B cell (primary cell): Measurements from ENCODE around the gene GALNT6. TPM values are rescaled to one million over a fixed set of nuclear protein-coding genes. Genes with fewer than 3 reads are reported as not detected.

ENCODE experiments used
- ATAC-seq: fragments of 200-7000 bp; cut with Tn5 transposase; one replicate; pipeline ENCODE4 v1.10.0; 2021; ENCODE audit warnings: low read depth, mild to moderate bottlenecking, moderate number of reproducible peaks, moderate library complexity
- CTCF ChIA-PET: fragments of 350-600 bp; sonication (Branson Sonifier 250); formaldehyde crosslinking; loops from one replicate; lab custom pipeline; 2021; ENCODE audit warnings: antibody characterized with exemption, inconsistent platforms; lab: Charles Lee
- POLR2A ChIA-PET: fragments of 350-600 bp; sonication (Branson Sonifier 250); formaldehyde crosslinking; loops from one replicate; lab custom pipeline; 2021; ENCODE audit warnings: antibody characterized with exemption; lab: Charles Lee
- DNase-seq: peaks from one replicate; pipeline ENCODE4 v3.0.0; 2013
- H2AFZ ChIP-seq: 2 replicates; pipeline ENCODE4 v1.6.1; 2012; ENCODE audit warnings: mild to moderate bottlenecking, low read depth, low read length; ENCODE audit not compliant: insufficient read depth, poor library complexity, severe bottlenecking
- H3K27ac ChIP-seq, 2 donors: 1 replicate in 1 of 2; 2 replicates in 1 of 2; pipeline ENCODE4 v1.5.1; 2012 to 2013; ENCODE audit warnings: low read length in 2 of 2, mild to moderate bottlenecking in 2 of 2, moderate library complexity in 1 of 2
- H3K27me3 ChIP-seq, 4 experiments: fragments of 200-600 bp in 1 of 4; sonication (generic) in 1 of 4; replicated peaks in 1 of 4; 1 replicate in 2 of 4; 2 replicates in 2 of 4; pipeline versions ENCODE4 v1.6.1 to v1.7.0; 2013 to 2016; ENCODE audit warnings: low read length in 3 of 4, mild to moderate bottlenecking in 2 of 4, mixed read lengths in 1 of 4, moderate library complexity in 1 of 4; ENCODE audit not compliant: insufficient read depth in 4 of 4, control insufficient read depth in 3 of 4; ENCODE audit errors: control extremely low read depth in 1 of 4
- H3K36me3 ChIP-seq, 2 experiments: replicated peaks in 1 of 2; 1 replicate in 1 of 2; 2 replicates in 1 of 2; pipeline versions ENCODE4 v1.6.1 to v1.7.1; 2013; ENCODE audit warnings: low read length in 1 of 2; ENCODE audit not compliant: insufficient read depth in 2 of 2, control insufficient read depth in 1 of 2; ENCODE audit errors: control extremely low read depth in 1 of 2, extremely low read depth in 1 of 2
- H3K4me1 ChIP-seq, 2 donors: fragments of 200-600 bp in 1 of 2; sonication (generic) in 1 of 2; 1 replicate in 1 of 2; 2 replicates in 1 of 2; pipeline versions ENCODE4 v1.5.1 to v1.6.1; 2013 to 2017; ENCODE audit warnings: low read length in 2 of 2; ENCODE audit not compliant: control insufficient read depth in 2 of 2, insufficient read depth in 2 of 2
- H3K4me2 ChIP-seq: replicated peaks from 2 replicates; pipeline ENCODE3; 2012; ENCODE audit warnings: mild to moderate bottlenecking, low read depth, low read length; ENCODE audit not compliant: poor library complexity, severe bottlenecking
- H3K4me3 ChIP-seq, 5 experiments: fragments of 200-600 bp in 1 of 5; sonication (generic) in 1 of 5; 1 replicate in 3 of 5; 2 replicates in 2 of 5; pipeline versions ENCODE4 v1.5.1 to v1.7.0; 2011 to 2016; ENCODE audit warnings: low read length in 4 of 5, mild to moderate bottlenecking in 4 of 5, low read depth in 2 of 5, control low read depth in 1 of 5, moderate library complexity in 1 of 5; ENCODE audit not compliant: insufficient read depth in 1 of 5; ENCODE audit errors: control extremely low read depth in 1 of 5, extremely low read depth in 1 of 5
- H3K79me2 ChIP-seq: fragments of 200-600 bp; sonication (generic); one replicate; pipeline ENCODE4 v1.6.0; 2016; ENCODE audit warnings: low read length; ENCODE audit not compliant: control insufficient read depth, insufficient read depth
- H3K9ac ChIP-seq: fragments of 200-600 bp; sonication (generic); 2 replicates; pipeline ENCODE4 v1.6.1; 2017; ENCODE audit warnings: mild to moderate bottlenecking, low read length, moderate library complexity
- H3K9me3 ChIP-seq, 3 donors: one replicate each; pipeline versions ENCODE4 v1.6.1 to v1.7.1; 2013; ENCODE audit warnings: low read length in 2 of 3; ENCODE audit not compliant: control insufficient read depth in 2 of 3, insufficient read depth in 1 of 3; ENCODE audit errors: control extremely low read depth in 1 of 3
- H4K20me1 ChIP-seq: 2 replicates; pipeline ENCODE4 v1.6.0; 2012; ENCODE audit warnings: mild to moderate bottlenecking, low read length; ENCODE audit not compliant: insufficient read depth, control insufficient read depth, poor library complexity, severe bottlenecking
- H3K27ac Mint-ChIP-seq: one replicate; pipeline ENCODE4 v1.8.0; 2021; ENCODE audit warnings: mixed read lengths
- H3K27me3 Mint-ChIP-seq: one replicate; pipeline ENCODE4 v1.8.0; 2021; ENCODE audit warnings: mixed read lengths
- H3K4me1 Mint-ChIP-seq: one replicate; pipeline ENCODE4 v1.8.0; 2021; ENCODE audit warnings: mixed read lengths
- H3K4me3 Mint-ChIP-seq: one replicate; pipeline ENCODE4 v1.8.0; 2021; ENCODE audit warnings: mixed read lengths
- H3K9me3 Mint-ChIP-seq: one replicate; pipeline ENCODE4 v1.8.0; 2022; ENCODE audit warnings: mixed read lengths; ENCODE audit not compliant: insufficient read depth
- CTCF ChIP-seq: fragments of 200-600 bp; IDR thresholded peaks from one replicate; pipeline ENCODE4 v1.8.0; 2022; ENCODE audit warnings: antibody characterized with exemption, mild to moderate bottlenecking
- EZH2 ChIP-seq: IDR thresholded peaks from 2 replicates; pipeline ENCODE4 v1.6.1; 2012; ENCODE audit warnings: borderline replicate concordance, low read depth, mild to moderate bottlenecking, moderate library complexity, low read length; ENCODE audit not compliant: insufficient read depth, poor library complexity, severe bottlenecking
- WGBS: methylation state at CpG from one replicate; pipeline ENCODE4 v1.1.5; 2013; ENCODE audit warnings: missing lambda C conversion rate; ENCODE audit not compliant: insufficient coverage; 5-methylcytosine and 5-hydroxymethylcytosine counted together
- intact Hi-C: fragments of 100-400 bp; cut with micrococcal nuclease; formaldehyde crosslinking; loops from one replicate; pipeline ENCODE4 v1.10.0; 2022
- polyA plus RNA-seq: library from polyadenylated mRNA; depleted of rRNA; stranded (reverse); fragments of >200 nt; gene quantifications from 2 replicates; pipeline ENCODE4 v1.2.3, GENCODE V29; 2012
- total RNA-seq, 2 donors: library from RNA; stranded (reverse); fragments of 120-200 nt in 1 of 2; gene quantifications; 1 replicate in 1 of 2; 2 replicates in 1 of 2; pipeline versions ENCODE4 v1.2.3 to v1.2.4, GENCODE V29; 2013 to 2022

GALNT6 gene
- total and polyA plus RNA-seq, 2 donors (not counting 1 experiment from before 2014, with no cell fraction given): 9.0 to 10.3 TPM

- no peak overlapping the region for H3K9ac ChIP-seq
- intact Hi-C loops: no loop called here
- ChIA-PET POLR2A (interaction anchor here (0.5 kb wide), 1 partner anchor 32 kb away, joined by 4 read pairs; no protein-coding TSS in a partner anchor), CTCF (interaction anchor here (0.7 to 3.3 kb wide), 6 partner anchors 9 to 98 kb away, joined by 3 to 12 read pairs (median 8); partner anchors contain the start of gene SMAGP)
- H3K27ac ChIP-seq: no peak overlapping the region
- Mint-ChIP-seq H3K4me3 (no peak overlapping the region), H3K27me3 (no peaks in the 10 kb centered on the region), H3K9me3 (no peaks in the 10 kb centered on the region), H3K4me1 (peaks cover 48% of the 10 kb centered on the region), H3K27ac (no peak overlapping the region)
- ATAC-seq (no peak), DNase-seq (no peak)
- H3K4me3 ChIP-seq: no peak overlapping the region
- H3K4me2 ChIP-seq: no peak overlapping the region
- H3K4me1 ChIP-seq: peaks cover 37 to 49% of the 10 kb centered on the region in 2 donors
- WGBS: 98% methylated on average over 8 of the region's 8 CpGs
- no peaks in the 10 kb centered on the region for H3K27me3 ChIP-seq
- no peak overlapping the region for H2AFZ ChIP-seq
- H3K79me2 ChIP-seq: peaks cover 16% of the 10 kb centered on the region
- TF ChIP-seq CTCF (no peak), EZH2 (no peak)
- no peaks in the 10 kb centered on the region for H4K20me1 ChIP-seq
- peaks cover 0 to 38% of the 10 kb centered on the region in 2 experiments for H3K36me3 ChIP-seq
- peaks cover 0 to 10% (median 0%) of the 10 kb centered on the region in 3 donors for H3K9me3 ChIP-seq
These were observed 29.8 kb downstream of the GALNT6 start for GRCh38 chr12:51361161-51362016.

- ChIA-PET POLR2A (interaction anchor here (0.5 kb wide), 1 partner anchor 34 kb away, joined by 3 read pairs; no protein-coding TSS in a partner anchor), CTCF (interaction anchor here (0.7 to 3.3 kb wide), 6 partner anchors 8 to 97 kb away, joined by 3 to 12 read pairs (median 9); partner anchors contain the start of gene SMAGP)
- Mint-ChIP-seq H3K9me3 (no peaks in the 10 kb centered on the region), H3K4me3 (no peak overlapping the region), H3K4me1 (peaks cover 39% of the 10 kb centered on the region), H3K27me3 (no peaks in the 10 kb centered on the region), H3K27ac (no peak overlapping the region)
- TF ChIP-seq CTCF (no peak), EZH2 (no peak)
- H2AFZ ChIP-seq: no peak overlapping the region
- peaks cover 0 to 33% of the 10 kb centered on the region in 2 experiments for H3K36me3 ChIP-seq
- DNase-seq (no peak), ATAC-seq (no peak)
- no peak overlapping the region for H3K27ac ChIP-seq
- no peak overlapping the region for H3K4me3 ChIP-seq
- H3K79me2 ChIP-seq: peaks cover 7% of the 10 kb centered on the region
- no peaks in the 10 kb centered on the region for H4K20me1 ChIP-seq
- intact Hi-C loops: no loop called here
- H3K9me3 ChIP-seq: peaks cover 0 to 10% (median 0%) of the 10 kb centered on the region in 3 donors
- WGBS: 100% methylated on average over 1 of the region's 2 CpGs
- H3K27me3 ChIP-seq: no peaks in the 10 kb centered on the region
- peaks cover 30 to 43% of the 10 kb centered on the region in 2 donors for H3K4me1 ChIP-seq
- H3K9ac ChIP-seq: no peak overlapping the region
- no peak overlapping the region for H3K4me2 ChIP-seq
These were observed 30.9 kb downstream of the GALNT6 start for GRCh38 chr12:51360315-51360714.
